GM18499 (cell line): ENCODE results near the gene SYT13.
"Not testable (repeated sequence)": the region's sequence is repeated elsewhere in the genome, so short reads cannot be mapped to it uniquely, and the experiment has no call there.

ENCODE experiments used
- ATAC-seq: cut with Tn5 transposase; IDR thresholded peaks from one replicate; pipeline ENCODE4 v1.9.1; 2021; ENCODE audit warnings: moderate number of reproducible peaks; ENCODE audit not compliant: insufficient read depth, unreplicated experiment

SYT13 gene

DNA sequence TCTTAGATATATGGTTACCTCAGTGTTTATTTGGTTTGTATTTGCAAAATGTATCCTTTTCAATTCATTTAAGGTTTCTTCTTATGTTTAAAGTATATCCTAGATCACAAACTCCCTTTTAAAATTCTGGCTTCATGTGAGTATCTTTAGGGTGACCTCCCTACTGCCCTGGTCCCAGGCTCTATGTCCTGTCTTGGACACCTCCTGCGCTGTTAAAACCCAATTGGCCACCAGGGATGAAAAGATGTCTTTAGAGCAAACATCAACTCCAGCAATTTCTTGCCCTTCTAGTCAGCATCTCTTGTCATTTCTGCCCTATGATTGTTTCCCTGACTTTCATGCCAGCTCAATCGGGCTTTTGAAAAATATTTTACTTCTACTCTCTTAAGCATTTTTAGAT is 28.8 kb upstream of the SYT13 start:
- no peak for ATAC-seq

DNA sequence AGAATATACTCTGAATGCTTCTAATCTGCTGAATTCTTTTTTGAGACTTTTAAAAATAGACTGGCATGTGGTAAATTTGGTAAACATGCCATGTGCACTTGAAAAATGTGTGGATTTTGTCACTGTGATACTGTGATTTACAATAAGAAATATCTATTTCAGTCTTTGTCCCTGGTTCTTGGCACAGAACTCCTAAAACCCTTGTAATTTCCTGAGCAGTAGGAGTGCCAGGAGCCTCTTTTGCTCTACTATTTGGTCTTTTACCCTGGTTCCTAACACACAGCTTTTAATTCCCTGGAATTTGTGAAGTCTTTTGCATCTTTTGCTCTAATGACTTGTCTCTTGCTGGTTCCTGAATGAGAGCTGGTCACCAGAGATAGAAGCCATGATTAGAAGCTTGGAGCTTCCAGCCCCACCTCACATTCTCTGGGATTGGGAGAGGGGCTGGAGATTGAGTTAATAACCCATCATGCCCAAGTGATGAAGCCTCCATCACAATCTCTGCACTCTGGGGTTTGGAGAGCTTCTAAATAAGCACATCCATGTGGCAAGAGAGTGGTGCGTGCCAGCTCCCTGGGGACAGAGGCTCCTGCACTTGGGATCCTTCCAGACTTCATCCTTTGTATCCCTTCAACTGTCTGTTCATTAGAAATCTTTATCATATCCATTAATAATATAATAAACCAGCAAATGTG is 27.2 kb upstream of the SYT13 start:
- no peak for ATAC-seq

DNA sequence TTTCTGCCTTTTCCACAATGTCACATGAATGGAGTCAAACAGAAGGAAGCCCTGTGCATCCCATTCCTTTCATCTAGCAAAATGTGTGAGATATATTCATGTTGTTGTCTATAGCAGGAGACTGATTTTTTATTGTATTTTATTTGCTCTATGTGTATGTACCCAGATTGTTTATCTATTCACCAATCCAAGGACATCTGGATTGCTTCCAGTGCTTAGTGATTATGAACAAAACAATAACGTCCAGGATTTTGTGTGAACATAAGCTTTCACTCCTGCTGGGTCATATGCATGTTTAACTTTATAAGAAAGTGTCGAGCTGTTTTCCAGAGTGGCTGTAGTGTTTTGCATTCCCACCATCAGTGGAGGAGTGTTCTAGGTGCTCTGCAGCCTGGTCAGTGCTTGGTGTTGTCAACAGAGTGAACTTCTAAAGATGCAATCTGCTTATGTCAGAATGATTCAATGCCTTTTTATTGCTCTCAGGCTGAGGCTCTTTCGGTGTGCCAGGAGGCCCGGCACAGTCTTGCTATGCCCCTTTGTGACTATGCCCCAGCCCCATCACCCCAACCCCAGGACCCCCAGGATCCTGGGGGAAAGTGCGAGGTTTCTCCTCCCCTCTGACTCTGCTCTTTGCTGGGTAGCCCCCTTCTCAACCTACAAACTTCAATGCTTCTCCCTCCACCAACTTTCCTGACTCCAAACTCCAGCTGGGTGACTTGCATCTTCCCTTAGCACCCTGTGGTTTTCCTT is 19.9 kb upstream of the SYT13 start:
- ATAC-seq, result no peak

DNA sequence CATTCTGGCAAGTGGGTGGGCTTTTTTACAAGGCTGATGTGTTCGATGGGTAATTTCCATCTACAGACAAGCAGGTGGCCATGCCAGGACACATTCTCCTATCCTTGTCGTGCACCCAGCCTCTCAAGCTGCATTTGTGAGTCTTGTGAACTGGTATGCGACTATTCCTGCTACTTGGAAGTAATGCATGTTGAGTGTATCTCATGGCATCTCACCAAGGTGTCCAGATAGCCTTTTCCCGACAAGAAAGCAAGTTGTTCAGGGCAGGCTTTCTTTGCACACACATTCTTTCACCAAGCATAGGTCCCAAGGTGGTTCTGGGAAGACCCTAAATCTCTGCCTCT is 18.8 kb upstream of the SYT13 start:
- no peak for ATAC-seq

DNA sequence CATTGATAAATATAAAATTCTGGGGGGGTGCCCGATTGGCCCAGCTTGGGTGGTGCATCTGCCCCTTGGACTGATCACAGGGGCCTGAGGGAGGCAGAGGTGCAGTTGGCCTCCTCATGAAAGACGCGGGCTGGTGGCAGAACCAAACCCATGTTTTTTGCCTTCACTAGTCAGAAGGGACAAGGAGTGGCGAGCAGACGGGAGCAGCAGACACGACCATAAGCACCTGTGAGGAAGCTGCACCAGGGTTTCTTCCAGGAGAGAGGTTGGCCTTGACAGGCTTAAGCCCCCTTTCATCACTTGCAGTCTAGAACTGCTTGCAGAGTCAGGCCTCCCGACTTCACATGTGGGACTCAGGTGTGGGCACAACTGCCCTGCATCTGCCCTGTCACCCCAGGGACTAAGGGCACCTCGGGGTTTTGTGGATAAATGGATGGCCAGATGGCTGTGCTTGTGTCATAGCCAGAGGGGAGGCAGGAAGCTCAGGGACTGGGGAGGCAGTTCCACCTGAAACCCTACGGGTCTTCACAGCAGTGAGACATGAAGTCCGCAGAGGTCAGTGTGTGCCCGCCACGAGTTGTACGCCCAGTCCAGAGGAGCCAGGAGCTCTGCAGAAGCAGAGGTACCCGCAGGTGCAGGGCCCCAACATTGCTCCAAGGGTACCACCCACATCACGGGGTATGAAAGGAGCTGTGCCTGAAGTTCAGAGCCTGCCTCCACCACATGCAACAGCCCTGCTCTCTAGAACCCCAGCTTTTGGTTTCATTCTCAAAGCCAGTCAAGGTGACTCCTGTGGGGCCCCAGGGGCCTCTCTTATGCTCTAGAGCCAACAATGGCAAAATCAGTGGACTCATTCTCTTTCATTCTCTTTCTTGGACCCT is 18.2 kb upstream of the SYT13 start:
- ATAC-seq, result no peak

DNA sequence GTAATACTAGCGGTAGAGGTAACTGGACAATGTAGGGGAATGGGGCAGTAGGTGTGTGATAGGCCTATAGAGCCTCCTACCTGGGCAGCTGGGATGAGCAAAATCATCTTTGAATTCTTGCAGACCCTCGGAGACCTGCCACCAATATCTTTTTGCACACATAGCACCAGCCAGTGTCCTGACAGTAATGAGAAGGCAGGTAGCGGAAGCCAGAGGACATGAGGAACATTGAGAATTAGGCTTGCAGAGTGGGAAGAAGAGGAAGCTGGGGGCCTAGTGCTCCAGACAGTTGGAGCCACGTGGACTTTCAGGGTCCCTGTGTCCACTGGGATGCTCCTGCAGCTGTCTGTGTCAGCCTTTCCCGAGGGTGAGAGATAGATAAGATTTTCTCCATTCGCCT is 17.2 kb upstream of the SYT13 start:
- ATAC-seq, result no peak

DNA sequence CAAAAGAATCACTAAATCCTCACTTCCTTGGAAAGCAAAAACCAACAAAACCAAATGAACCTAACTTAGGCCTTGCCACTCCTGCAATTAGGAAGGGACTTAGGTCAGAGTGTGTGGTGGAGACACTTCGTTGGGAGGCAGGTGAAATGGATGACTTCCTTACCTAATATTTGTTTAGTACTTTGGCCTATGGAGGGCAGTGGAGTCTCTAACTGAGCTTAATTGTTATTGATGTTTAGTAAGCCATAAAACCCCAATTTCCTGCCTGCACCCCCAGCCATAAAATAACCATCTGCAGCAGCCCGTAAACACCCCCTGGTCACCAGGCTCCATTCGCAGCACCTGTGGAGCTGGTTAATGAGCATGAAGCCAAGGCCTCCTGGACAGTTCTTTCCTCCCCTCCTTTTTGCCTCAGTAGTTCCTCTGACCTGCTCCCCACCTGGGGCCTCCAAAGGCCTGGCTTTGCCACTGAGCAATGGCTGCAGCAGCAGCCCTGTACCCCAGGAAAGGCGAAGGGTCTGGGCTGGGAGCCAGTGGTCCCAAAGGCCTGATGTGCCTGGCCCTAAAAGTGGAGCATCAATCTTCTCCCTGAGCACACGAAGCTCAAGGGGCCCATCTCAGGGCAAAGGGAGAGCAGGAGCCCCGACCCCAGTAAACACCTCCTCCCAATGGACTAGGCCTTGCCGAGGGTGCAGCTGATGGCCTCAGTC is 15.6 kb upstream of the SYT13 start:
- ATAC-seq, result no peak

DNA sequence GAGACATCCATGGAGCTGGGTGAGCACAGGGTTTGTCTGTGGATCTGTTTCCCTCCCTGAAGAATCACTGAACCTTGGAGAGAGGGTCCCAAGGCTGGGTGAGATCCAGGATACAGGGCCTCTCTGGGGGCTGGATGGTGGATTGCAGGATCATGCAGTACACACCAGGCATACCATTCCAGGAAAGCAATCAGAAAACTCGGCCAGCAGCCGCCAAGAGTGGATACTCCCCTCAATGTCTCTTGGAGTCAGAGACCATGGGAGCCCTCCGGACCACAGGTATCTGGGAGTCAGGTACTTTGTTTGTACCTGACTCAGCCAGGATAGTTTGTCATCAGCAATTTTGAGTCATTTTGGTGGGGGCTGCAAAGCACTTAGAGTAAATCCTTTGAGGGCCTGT is 14.6 kb upstream of the SYT13 start:
- ATAC-seq, result no peak

DNA sequence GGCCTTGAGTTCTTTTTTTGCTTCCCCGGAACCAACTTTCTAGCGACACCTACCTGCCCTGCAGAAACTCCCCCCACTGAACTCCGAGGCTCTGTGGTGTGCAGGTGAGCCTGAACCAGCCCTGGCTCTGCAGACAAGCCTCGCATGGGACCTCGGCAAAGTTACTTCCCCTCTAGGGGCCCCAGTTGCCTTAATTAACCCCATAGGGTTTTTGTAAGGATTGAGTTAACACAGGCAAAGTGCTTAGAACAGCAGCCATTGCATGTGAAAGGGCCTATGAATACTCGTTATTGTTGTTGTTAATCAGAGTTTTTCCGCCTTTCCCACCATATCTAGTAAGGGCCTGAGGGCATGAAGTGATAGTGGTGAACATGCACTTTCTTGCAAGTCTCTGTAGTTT is 12.6 kb upstream of the SYT13 start:
- no peak for ATAC-seq

DNA sequence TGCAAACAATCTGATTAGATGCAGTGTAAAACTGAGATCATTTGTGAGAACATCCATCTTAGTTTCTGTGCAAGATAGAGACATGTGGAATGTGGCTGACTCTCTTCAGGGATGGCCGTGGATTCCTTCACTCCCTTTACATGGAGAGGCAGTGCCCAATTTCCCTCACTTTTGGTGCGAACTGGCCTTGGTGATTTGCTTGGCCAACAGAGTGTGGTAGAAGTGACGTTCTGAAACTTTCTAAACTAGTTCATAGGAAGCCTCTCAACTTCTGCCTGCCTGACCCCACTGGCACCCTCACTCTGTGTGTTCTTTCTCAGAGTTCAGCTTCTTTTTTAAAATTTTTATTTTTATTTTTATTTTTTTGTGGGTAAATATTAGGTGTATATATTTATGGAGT is 9.9 kb upstream of the SYT13 start:
- no peak for ATAC-seq

DNA sequence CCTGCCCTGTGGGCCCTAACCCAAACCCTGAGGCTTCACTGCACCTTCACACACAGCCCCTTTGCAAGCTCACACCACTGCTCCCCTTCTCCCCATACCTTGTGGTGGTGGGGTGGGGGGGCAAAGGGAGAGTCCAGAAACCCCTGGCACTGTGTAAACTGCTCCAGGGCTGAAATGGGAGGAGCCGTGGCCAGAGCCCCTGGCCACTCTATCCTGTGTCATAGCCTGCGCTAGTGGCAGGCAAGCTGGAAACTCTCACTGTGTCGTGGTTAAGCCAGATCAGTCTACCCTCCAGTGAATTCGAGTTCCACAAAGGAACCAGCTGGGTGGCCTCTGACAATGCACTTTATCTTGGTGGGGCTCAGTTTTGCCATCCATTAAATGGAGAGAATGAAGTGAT is 8.4 kb upstream of the SYT13 start:
- ATAC-seq, result no peak

DNA sequence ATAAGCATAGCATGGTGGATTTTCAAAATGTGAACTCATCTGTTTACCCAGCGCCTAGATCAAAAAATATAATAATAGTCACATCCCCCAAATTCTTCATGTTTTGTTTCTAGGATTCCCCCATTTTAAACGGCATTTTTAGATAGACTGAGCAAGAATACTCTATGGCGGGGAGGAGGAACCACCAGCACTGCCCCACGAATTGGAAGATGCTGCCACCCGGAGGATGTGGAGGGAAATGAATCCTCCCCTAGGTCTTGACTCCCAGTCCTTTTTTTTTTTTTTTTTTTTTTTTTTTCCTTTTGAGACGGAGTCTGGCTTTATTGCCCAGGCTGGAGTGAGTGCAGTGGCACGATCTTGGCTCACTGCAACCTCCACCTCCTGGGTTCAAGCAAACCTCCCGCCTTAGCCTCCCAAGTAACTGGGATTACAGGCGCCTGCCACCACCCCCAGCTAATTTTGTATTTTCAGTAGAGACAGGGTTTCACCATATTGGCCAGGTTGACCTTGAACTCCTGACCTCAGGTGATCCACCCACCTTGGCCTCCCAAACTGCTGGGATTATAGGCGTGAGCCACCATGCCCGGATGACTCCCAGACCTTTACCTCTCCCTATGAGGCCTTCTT is 7.5 kb upstream of the SYT13 start:
- not testable (repeated sequence) for ATAC-seq

DNA sequence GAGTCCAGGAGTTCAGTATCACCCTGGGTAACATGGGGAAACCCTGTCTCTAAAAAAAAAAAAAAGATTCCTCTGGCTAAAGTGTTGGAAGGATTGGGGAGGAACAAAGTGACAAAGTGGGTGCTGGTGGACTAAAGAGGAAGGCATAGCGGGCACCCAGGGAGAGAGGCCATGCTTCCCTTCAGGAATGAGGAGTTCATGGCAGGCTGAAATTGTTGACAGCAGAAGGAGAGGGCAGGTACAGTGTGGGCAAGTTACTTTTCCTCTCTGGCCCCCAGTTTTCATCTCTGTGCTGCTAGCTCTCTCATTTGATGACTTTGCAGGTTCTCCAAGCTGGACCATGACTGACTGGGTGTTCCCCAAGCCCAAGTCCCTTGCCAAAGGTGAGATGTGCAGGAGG is 4.4 kb upstream of the SYT13 start:
- no peak for ATAC-seq

DNA sequence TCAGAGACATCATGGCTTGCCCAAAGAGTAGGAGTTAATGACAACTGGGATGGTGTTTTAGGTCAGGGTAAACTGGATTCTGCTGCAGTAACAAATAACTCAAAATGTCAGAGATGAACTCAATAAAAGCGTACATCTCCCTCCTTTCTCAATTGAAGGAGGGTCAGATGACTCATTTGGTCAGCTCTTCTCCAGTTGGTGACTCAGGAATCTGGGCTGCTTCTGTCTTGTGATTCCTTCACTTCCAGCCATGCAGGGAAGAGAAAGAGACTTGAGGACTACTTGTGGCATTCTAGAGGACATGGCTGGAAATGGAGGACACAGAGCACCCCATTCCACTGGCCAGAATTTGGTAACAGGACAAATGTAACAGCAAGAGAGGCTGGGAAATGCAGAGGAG is 3.2 kb upstream of the SYT13 start:
- no peak for ATAC-seq

DNA sequence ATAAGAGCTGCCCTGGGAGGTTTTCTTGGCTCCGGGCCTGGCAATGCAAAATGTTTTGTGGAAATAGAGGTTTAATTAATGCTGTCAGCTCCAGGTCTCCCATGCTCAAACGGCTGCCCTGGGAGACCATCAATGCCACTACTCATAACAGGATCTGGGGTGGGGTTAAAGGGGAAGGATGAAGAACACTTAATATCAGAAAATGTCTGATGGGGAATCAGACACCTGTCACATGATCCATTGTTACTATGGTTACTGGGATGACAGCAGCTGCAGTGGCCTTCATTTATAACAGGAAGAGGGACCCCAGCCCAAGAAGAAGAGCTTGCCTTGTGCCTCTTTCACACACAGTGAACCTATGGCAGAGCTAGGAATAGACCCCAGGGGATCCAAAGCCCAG is 2.2 kb upstream of the SYT13 start:
- ATAC-seq, result no peak

DNA sequence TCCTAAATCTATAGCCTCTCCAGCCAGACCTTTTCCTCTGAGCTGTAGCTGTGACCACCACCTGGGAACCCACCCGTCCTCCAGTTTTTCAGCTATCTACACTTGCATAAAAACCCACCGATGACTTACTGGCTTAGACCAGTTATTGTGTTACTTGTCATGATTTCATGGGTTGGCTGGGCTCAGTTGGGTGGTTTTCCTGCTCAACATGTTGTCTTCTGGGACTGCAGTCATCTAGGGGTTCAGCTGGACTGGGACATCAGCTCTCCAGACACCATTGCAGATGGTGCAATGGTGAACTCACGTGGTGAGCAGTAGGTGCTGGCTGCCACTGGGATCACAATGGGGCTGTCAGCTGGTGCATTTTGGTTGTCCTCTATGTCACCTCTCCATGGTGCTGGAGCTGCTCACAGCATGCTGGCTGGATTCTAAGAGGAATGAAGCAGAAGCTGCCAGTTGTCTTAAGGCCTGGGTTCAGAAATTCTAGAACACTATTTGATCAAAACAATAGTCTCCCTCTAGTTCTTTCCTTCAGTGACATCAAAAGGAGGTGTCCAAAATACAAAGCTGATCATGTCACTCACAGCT is 1.3 kb upstream of the SYT13 start:
- no peak for ATAC-seq

DNA sequence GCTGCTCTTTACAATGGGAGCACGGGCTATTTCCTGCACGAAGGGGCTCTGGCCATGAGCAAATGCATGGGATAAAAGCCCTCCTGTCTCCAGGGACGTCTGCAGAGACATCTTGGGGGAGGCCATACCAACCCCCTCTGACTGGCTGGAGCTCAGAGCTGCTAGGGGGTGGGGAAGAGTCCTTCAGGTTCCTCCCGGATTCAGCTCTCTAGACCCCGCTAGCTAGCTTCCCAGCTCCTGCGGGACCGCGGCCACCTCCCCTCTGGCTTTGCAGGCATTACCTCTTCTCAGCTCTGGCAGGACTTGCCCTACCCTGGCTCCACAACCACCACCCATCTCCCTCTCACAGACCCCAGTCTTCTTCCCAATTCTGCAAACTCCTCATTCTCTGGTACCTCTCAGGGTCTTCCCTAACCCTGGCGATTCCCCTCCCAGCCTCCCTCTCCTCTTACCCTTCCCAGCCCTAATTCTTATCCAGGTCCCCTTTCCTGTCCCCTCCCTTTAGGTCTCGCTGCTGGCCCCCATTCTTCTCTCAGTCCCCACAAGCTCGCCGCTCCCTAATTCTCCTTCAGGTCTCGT is 802 bp downstream of the SYT13 start:
- ATAC-seq, result no peak

DNA sequence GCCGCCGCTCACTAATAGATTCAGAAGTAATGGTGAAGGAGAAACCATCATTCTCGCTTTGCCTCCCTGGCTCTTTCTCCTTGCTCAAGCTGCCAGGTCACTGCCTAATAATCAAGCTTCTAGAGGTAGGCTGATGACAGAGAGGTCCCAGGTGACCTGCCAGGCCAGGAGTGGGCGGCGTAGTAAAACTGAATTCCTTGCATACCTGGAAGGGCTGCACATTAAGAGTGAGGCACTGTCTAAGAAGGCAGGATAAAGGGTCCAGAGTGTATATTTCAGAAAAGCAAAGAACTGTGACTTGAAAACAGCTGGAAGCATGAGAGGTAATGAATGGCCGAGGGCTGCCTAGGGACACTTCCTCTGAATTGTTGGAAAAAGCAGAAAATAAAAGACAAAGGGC is 4.1 kb downstream of the SYT13 start:
- ATAC-seq, result no peak

DNA sequence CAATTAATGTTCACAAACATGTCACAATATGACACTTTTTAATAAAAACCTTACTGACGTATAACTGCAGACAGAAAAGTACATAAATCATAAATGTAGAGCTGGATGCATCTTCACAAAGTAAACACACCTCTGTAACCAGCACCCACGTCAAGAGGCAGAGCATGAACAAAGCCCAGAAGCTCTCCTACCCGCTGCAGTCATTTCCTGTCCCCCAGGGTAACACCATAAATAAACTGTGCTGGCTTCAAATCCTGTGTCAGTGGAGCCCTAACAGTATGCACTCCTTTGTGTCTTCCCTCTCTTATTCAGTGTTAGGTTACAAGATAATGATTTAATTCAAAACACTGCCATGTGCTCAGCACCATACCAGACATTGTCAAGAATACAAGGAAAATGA is 5.7 kb downstream of the SYT13 start:
- no peak for ATAC-seq

DNA sequence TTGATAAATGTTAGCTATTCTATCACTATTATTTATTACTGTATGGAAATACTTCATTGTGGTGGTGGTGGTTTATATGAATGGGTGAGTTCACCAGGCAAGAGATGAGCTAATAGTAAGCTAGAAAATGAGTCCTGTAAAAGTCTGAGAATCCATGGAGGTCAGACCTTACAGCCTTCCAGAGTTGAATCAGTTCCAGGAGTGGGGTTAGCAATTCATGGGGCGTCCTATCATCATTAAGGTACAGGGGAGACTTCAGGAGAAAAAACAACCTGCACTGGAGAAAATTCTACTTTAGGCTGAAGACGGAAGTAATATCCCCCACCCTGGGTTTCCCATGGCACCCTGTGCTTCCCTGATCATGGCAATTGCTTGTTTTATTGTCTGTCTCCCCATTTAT is 6.5 kb downstream of the SYT13 start:
- ATAC-seq, result no peak
